Esophagus squamous epithelium (tissue), 4 donors: Measurements from ENCODE around the gene TET1.

Source experiments
- CTCF ChIP-seq, 6 experiments: fragments of 450-650 bp in 4 of 6; fragments of 200-600 bp in 2 of 6; sonication (generic) in 2 of 6; IDR thresholded peaks; one replicate each; pipeline ENCODE4 v1.5.1; 2016 to 2019; ENCODE audit warnings: antibody characterized with exemption in 6 of 6, mild to moderate bottlenecking in 4 of 6, moderate library complexity in 4 of 6
- POLR2A ChIP-seq, 4 donors: fragments of 450-650 bp; IDR thresholded peaks; one replicate each; pipeline ENCODE4 v1.6.1; 2017; ENCODE audit warnings: antibody characterized with exemption in 4 of 4, mild to moderate bottlenecking in 4 of 4, moderate library complexity in 3 of 4

DNA sequence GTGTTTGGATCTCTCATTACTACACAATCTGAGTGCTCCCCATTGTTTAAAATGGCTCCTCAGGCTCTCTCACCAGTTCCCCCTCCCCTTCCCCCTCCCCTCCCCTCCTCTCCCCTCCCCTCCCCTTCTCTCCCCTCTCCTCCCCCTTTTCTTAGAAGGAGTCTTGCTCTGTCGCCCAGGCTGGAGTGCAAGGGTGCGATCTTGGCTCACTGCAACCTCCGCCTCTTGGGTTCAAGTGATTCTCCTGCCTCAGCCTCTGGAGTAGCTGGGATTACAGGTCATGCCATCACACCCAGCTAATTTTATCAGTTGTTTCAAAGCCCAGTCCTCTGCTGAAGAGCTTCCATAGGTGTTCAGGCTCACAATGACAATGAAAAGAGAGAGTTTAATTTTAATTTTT lies 157.3 kb downstream of the TET1 start:
- TF ChIP-seq CTCF (IDR thresholded peaks at IDR 0.05), result no peak
- no peak for TF ChIP-seq POLR2A (IDR thresholded peaks at IDR 0.05)
